ENCODE measurements around the gene LYPD6.
A peak's percentile ranks its signal among the peaks of the same experiment; 100 is the strongest.

LYPD6 gene

GRCh38 chr2:149399934-149400615 is 69.7 kb downstream of the LYPD6 start:
- DNase-seq (ENCODE audit: low read depth): no peak
- no peak overlapping the region for H3K4me3 ChIP-seq (ENCODE audit: low read length)
- no peak for TF ChIP-seq CTCF (conservative IDR thresholded peaks at IDR 0.05; ENCODE audit: low read depth, low read length)

GRCh38 chr2:149400997-149401396 is 70.6 kb downstream of the LYPD6 start:
- TF ChIP-seq CTCF (conservative IDR thresholded peaks at IDR 0.05; ENCODE audit: low read depth, low read length): no peak
- no peak overlapping the region for H3K4me3 ChIP-seq (ENCODE audit: low read length)
- DNase-seq (ENCODE audit: low read depth): no peak

GRCh38 chr2:149409506-149409905 is 79.1 kb downstream of the LYPD6 start:
- no peak for TF ChIP-seq CTCF (conservative IDR thresholded peaks at IDR 0.05; ENCODE audit: low read depth, low read length)
- H3K4me3 ChIP-seq (ENCODE audit: low read length): no peak overlapping the region
- DNase-seq (ENCODE audit: low read depth): peak; percentile 67

GRCh38 chr2:149410701-149411484 is 80.5 kb downstream of the LYPD6 start:
- TF ChIP-seq CTCF (conservative IDR thresholded peaks at IDR 0.05; ENCODE audit: low read depth, low read length): no peak
- no peak overlapping the region for H3K4me3 ChIP-seq (ENCODE audit: low read length)
- DNase-seq (ENCODE audit: low read depth): peak; percentile 85

- DNase-seq (ENCODE audit: low read depth): no peak
- H3K4me3 ChIP-seq (ENCODE audit: low read length): no peak overlapping the region
- no peak for TF ChIP-seq CTCF (conservative IDR thresholded peaks at IDR 0.05; ENCODE audit: low read depth, low read length)
Measured at GRCh38 chr2:149413487-149413886, 83.1 kb downstream of the LYPD6 start.

- no peak for DNase-seq (ENCODE audit: low read depth)
- H3K4me3 ChIP-seq (ENCODE audit: low read length): no peak overlapping the region
- TF ChIP-seq CTCF (conservative IDR thresholded peaks at IDR 0.05; ENCODE audit: low read depth, low read length): no peak
Measured at GRCh38 chr2:149415086-149415485, 84.7 kb downstream of the LYPD6 start.

GRCh38 chr2:149418065-149418464 is 87.7 kb downstream of the LYPD6 start:
- no peak for DNase-seq (ENCODE audit: low read depth)
- H3K4me3 ChIP-seq (ENCODE audit: low read length): no peak overlapping the region
- no peak for TF ChIP-seq CTCF (conservative IDR thresholded peaks at IDR 0.05; ENCODE audit: low read depth, low read length)
